GM20431 (cell line): ENCODE data around the gene GZMM.

Experiments used
- in situ Hi-C: fragments of 300-500 bp; cut with MseI, MboI; formaldehyde crosslinking; loops from one replicate; pipeline ENCODE4 v1.15.0; 2020; ENCODE audit warnings: low sequenced_read_pairs; ENCODE audit not compliant: unreplicated experiment

Gene GZMM

DNA sequence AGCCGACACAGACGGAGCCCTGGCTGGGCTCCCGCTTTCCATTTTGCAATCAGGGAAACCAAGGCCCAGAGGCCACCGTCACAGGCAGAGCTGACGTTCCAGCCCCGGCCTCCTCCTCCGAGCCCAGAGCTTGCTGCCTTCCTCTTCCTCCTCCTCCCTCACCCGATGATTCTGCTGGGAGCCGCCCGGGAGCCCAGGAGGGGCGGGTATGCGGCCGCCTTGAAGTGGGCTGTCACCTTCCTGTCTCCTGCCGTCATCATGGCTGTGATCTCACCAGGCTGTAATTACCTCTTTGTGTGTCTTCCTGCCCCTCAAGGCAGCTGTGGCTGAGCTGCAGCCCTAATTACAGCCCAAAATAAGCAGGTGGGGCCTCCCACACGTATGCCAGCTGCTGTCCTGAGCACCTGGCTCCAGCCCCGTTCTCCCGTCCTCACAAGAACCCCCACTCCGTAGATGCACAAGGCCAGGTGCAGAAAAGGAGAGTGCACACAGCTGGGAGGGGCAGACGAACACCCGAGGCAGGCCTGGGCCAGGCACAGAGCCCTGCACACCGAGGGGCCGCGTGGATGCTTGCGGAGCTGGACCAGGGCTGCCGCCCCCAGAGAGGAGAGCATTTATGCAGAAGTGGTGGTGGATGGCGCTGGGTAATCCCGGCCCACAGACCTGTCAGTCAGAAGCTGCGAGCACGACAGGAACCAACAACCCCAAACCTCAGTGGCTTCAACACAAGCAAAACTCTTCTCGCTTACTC is 32.6 kb upstream of the GZMM start:
- in situ Hi-C loops = no loop called here

DNA sequence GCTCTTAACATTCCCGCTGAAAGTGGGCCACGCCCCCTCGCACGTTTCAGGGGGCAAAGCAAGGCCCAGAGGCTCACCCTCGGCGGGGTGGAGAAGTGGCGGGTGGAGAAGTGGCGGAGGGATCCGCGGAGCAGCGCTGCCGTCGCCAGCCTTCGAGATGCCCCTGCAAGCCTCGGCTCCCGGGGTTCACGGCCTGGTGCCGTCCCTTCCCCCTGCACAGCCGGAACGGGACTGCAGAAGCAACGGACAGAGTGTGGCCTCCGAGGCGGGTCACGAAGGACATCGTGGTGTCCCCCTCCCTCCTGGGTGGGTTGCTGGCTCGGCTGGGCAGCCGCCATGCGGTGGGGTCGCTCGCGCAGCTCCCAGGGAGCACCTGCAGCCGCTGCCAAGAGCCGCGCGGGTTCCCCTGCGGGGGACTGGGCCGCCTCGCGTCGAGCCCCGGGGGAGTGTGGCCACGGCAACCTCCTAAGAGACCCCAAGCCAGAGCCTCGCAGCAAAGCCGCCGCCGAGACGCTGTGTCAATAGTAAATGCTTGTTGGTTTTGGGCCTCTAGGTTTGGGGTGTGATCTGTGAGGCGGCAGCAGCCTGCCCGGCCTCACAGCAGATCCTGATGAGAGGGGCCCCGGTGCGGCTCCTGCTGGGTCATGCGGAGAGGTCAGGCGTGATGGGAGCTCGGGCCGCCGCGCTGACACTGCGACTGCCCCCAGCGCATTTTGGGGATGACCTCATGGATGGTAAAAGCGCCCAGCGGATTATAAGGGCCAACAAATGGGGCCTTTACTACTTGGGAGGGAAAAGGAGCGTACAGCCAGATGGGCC is 31.1 kb upstream of the GZMM start:
- in situ Hi-C loops = no loop called here

DNA sequence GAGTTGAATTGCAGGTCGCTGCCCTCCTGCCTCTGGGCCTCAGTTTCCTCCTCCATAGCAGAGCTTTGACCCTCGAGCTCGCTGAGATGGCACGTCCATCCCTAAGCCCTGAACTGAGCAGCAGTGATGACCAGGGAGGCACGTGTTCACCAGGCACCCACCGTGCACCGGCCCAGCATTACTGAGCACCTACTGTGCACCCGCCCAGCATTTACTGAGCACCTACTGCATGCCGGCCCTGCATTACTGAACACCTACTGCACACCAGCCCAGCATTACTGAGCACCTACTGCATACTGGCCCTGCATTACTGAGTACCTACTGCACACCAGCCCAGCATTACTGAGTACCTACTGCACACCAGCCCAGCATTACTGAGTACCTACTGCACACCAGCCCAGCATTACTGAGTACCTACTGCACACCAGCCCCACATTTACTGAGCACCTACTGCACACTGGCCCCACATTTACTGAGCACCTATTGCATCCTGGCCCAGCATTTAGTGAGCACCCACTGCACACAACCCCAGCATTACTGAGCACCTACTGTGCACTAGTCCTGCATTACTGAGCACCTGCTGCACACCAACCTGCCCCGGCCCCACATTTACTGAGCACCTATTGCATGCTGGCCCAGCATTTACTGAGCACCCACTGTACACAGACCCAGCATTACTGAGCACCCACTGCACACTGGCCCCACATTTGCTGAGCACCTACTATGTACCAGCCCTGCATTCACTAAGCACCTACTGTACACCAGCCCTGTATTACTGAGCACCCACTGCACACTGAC is 30.3 kb upstream of the GZMM start:
- in situ Hi-C loops = no loop called here

DNA sequence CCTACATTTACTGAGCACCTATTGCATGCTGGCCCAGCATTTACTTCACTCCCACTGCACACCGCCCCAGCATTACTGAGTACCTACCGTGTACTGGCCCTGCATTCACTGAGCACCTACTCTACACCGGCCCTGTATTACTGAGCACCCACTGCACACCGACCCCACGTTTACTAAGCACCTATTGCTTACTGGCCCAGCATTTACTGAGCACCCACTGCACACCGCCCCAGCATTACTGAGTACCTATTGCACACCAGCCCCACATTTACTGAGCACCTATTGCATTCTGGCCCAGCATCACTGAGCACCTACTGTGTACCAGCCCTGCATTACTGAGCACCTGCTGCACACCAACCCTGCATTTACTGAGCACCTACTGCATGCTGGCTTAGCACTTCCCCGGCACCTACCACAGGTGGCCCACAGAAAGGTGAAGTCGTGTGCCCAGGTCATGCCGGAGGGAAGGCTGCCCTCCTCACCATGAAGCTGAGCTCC is 29.6 kb upstream of the GZMM start:
- in situ Hi-C loops = no loop called here

DNA sequence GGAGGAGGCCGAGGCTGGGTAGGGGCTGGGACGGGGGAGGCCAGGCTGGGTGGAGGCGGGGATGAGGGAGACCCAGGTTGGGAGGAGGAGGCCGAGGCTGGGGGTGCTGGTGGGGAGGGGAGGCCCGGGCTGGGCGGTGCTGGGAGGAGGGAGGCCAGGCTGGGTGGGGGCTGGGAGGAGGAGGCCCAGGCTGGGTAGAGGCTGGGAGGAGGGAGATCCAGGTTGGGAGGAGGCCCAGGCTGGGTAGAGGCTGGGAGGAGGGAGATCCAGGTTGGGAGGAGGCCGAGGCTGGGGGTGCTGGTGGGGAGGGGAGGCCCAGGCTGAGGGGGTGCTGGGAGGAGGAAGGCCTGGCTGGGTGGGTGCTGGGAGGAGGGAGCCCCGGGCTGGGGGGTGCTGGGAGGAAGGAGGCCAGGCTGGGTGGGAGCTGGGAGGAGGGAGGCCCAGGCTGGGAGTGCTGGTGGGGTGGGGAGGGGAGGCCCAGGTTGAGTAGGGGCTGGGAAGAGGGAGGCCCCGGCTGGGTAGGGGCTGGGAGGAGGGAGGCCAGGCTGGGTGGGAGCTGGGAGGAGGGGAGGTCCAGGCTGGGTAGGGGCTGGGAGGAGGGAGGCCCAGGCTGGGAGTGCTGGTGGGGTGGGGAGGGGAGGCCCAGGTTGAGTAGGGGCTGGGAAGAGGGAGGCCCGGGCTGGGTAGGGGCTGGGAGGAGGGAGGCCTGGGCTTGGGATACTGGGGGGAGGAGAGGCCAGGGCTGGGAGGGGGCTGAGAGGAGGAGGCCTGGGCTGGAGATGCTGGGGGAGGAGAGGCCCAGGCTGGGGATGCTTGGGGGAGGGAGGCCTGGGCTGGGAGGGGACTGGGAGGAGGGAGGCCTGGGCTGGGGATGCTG is 25.9 kb upstream of the GZMM start:
- in situ Hi-C loops = no loop called here

DNA sequence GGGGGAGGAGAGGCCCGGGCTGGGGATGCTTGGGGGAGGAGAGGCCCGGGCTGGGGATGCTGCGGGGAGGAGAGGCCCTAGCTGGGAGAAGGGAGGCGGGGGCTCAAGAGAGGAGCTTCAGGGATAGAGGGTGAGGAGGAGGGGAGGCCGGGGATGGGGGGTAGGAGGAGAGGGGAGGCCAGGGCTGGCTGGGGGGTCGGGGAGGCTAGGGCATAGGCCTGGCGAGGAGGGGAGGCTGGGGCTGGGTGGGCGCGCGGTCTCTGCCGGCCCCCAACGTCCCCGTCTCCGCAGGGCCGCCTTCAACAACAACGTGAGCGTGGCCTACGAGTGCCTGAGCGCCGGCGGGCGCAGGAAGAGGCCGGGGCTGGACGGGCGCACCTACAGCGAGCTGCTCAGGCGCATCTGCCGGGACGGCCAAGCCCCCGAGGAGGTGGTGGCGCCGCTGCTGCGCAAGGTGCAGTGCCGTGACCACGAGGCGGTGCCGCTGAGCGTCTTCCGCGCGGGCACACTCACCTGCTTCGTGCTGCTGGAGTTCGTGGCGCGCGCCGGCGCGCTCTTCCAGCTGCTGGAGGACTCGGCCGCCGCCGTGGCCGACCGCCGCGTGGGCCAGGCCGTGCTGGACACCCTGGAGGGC is 25.1 kb upstream of the GZMM start:
- in situ Hi-C loops = no loop called here

DNA sequence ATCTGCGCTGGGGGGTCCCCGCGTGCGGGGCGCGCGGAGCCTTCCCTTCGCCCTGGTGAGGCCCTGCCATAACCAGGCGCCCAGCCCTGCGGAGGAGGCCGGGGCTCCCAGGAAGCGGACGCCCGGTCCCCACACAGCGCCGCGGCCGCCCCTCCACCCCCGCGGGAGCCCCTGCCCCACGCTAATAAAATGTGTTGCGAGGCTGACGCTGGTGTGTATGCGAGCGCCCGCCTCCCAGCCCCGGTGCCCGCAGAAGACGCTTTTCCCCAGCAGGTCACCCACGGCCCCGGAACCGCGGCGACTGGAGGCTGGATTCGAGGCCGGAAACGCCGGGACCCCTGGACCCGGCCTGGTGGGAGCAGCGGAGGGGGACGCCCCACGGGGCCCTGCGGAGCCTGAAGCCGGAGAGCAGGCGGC is 24.4 kb upstream of the GZMM start:
- in situ Hi-C loops = no loop called here

DNA sequence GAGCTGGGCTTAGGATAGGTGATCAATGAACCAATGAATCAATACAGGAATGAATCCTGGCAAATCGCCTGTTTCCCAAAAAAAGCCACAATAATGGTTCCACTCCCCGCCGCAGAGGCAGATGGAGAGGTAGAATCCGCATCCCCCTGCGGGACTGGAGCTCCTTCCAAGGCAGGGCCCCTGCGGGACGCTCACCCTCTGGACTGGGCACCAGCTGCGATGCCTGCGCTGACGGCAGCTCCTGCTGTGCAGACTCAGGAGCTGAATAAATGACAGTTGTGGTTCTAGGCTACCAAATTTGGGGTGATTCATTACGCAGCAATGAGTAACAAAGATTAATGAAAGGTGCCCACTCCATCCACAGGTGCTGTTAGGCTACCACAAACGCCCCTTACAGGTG is 21.1 kb upstream of the GZMM start:
- in situ Hi-C loops = no loop called here

DNA sequence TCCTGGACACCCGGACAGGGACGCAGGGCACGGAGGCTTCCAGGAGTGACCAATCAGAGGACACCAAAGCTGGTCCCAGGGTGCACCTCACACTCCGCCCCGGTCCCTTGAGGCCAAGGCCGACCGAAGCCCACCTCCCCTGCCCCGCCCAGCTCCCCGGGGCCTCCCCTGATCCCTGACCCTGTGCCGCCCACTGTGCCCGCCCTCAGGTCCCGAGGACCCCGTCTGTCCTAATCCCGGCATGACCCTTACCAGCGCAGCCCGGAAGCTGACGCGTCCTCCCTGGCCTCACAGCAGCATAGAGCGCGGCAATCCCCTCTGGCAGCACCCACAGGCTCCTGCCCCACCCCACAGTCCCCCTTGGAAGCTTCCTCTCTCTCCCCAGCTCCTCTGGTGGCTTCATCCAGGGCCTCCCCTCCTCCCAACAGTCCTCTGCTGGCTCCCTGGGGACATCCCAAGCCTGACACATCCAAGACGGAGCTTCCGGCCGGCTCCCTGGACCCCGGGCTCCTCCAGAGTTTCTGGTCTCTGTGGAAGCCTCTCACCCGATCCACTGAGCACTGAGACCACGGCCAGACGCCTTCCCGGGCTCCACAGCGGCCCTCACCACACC is 19.7 kb upstream of the GZMM start:
- in situ Hi-C loops = no loop called here

DNA sequence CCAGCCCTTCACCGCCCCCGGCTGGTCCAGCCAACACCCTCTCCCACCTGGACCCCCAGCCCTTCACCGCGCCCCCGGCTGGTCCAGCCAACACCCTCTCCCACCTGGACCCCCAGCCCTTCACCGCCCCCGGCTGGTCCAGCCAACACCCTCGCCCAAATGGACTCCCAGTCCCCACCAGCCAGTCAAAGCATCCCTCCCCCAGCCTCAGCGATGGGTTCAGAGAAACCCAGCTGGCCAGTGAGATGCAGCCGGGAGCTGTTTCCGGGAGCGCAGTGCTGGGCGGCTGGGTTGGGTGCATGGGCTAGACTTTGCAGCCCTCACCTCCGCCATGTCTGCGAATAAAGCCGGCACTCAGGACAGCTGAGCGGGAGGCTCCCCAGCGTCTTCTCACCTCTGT is 18.8 kb upstream of the GZMM start:
- in situ Hi-C loops = no loop called here

DNA sequence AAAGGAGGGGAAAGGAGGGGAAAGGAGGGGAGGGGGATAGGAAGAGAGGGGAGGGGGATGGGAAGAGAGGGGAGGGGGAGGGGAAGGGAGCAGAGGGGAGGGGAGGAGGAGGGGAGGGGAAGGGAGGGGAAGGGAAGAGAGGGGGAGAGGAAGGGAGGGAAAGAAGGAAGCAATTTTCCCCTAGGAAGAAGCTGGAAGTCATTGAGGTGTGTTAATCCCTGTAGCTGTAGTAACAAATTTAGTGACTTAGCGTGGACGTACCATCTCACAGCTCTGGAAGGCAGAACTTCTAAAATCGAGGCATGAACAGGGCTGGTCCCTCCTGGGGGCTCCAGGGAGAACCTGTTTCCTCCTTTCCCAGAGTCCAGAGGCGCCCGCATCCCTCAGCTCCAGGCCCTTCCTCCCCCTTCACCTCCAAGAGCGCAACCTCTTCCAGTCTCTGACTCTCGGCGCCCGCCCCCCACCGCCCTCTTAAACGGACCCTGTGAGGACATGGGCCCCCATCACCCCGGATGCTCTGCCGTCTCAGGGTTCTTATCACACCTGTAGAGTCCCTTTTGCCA is 17.9 kb upstream of the GZMM start:
- in situ Hi-C loops = no loop called here

DNA sequence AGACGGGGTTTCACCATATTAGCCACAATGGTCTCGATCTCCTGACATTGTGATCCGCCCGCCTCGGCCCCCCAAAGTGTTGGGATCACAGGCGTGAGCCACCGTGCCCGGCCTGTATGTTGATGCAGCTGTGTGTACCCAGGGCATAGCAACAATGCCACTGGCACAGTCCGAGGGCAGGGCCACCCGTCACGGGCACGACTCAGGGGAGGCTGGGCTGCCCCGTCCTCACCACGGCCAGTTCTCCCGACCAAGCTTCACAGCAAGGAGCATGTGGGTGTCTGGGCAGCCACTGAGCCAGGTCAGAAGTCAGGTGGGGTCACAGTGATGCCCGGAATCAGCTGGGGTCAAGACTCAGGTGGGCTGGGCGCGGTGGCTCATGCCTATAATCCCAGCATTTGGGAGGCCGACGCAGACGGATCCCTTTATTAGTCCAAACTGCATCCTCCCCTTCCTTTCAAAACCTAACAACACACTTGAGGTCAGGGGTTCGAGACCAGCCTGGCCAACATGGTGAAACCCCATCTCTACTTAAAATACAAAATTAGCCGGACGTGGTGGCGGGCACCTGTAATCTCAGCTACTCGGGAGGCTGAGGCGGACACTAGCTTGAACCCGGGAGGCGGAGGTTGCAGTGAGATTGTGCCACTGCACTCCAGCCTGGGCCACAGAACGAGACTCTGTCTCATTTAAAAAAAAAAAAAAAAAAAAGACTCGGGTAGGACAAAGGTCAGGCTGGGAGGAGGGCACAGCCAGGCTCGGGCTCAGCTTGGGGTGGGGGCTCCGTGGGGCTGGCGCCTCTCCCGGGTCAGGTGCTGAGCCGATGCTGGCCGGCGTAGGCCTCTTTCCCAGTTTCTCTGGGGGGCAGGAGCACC is 13.5 kb upstream of the GZMM start:
- in situ Hi-C loops = no loop called here

DNA sequence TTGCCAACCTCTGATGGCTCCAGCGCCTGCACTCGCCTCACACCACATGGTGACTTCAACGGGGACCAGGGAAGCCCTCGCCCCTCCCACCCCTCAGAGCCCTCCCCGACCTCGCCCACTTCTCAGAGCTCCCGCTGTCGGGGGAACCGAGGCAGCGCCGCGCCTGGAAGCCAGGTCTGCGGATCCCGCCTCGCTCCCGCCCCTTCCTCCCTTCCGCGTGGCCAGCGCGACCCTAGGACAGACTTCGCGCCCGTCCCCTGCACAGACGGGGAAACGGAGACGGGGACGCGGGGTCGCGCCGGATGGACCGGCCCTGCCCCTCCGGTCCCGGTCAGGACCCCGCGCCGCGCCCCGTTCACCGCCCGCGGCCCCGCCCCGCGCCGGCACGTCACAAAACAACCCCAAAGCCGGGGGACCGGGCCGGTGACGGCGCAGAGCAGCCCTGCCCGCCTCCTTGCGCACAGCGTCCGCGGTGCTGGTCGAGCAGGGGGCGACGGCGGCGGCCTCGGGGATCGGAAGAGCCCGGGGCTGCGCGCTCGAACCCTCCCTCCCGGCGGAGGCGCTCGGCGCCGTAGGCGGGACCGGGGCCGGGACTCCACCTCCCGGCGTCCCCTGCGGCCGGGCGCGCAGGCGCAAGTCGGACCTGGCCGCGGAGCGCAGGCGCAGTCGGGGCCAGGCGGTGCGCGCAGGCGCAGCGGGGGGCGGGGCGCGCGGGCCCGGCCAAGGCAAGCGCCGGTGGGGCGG is 12.7 kb upstream of the GZMM start:
- in situ Hi-C loops = no loop called here

DNA sequence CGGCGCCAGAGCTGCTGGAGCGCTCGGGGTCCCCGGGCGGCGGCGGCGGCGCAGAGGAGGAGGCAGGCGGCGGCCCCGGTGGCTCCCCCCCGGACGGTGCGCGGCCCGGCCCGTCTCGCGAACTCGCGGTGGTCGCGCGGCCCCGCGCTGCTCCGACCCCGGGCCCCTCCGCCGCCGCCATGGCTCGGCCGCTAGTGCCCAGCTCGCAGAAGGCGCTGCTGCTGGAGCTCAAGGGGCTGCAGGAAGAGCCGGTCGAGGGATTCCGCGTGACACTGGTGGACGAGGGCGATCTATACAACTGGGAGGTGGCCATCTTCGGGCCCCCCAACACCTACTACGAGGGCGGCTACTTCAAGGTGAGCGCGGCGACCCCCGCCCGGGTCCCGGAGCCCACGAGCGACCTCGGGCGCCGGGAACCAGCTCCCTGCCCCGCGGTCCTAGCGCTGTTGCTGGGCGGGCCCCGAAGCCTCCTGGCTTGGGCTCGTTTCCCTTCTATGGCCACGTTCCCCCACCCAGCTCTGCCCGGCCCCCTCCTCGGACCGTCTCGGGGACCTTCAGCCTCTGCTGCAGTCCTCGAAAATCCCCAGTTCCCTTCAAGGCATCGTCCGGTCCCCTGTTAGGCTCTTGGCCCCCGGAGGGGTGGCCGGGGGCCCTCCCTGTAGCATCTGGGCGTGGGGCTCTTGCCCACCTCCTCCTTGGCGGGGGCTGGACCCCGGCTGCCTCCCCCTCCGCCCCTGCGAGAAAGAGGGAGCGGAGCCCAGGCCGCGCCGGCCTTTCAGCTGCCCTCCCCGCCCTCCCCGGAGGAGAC is 11.9 kb upstream of the GZMM start, which contains the start of gene CDC34:
Gene CDC34 (plus strand): TSS at position 8 of the 808 bp plus-strand sequence. CDS start 172 bp downstream, at position 180.
- in situ Hi-C loops = no loop called here

DNA sequence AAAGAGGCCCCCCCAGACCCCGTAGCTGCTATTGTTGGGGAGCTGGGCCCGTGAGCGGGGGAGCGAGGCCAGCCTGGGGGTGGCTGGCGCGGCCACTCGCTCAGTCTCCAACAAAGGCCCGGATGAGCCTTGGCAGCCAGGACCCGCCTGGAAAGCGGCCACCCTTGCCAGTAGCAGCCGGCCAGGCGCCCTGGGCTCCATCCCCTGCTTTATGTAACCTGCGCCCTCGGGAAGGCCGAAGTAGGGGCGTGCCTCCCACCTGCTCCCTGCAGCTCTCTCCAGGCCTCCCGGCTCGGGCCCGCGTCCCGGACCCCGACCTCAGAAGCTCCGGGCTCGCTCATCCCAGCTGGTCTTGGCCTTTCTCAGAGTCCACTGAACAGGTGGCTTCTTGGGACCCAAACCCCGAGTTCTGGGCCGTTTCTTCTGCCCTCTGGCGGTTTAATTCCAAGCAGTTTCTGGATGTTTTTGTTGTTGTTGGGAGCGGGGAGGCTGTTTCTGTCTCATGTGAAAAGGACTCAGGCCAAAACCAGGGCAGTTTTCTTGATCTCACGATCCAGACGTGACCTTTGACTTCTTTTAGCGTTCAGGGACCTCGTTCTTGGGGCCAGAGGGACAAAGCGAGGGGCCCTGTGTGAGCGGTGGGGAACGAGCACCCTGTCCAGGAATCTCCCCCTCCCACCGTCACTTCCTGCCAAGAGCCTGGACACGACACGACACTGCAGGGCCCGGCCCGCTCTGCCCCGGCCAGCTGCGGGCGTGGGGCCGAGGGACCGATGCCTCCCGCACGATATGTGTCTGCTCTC is 11.1 kb upstream of the GZMM start:
- in situ Hi-C loops = no loop called here
